HEK293 (cell line): ENCODE measurements around the gene SCG3.

Experiments
- CTCF ChIA-PET: fragments of 350-600 bp; formaldehyde crosslinking; extraction: SDS; loops from one replicate; lab custom pipeline; 2021; ENCODE audit warnings: antibody characterized with exemption; lab: Yijun Ruan, JAX
- POLR2A ChIA-PET: fragments of 300-600 bp; formaldehyde crosslinking; extraction: SDS; loops from one replicate; lab custom pipeline; 2020; ENCODE audit warnings: antibody characterized with exemption, inconsistent platforms; lab: Yijun Ruan, JAX
- H3K27ac ChIP-seq: fragments of 200-500 bp; sonication (Bioruptor generic); 2 replicates; pipeline ENCODE4 v1.5.1; 2014; ENCODE audit warnings: low read depth, low read length, control low read depth, inconsistent platforms; ENCODE audit errors: extremely low read depth
- H3K36me3 ChIP-seq, 2 experiments: fragments of 200-500 bp in 1 of 2; sonication (Bioruptor generic) in 1 of 2; 1 replicate in 1 of 2; 2 replicates in 1 of 2; pipeline ENCODE4 v1.5.1; 2014 to 2017; ENCODE audit warnings: inconsistent platforms in 2 of 2, low read length in 2 of 2; ENCODE audit not compliant: control insufficient read depth in 2 of 2, insufficient read depth in 1 of 2
- H3K4me1 ChIP-seq: fragments of 200-500 bp; sonication (Bioruptor generic); 2 replicates; pipeline ENCODE4 v1.5.1; 2014; ENCODE audit warnings: mild to moderate bottlenecking, low read length, inconsistent platforms; ENCODE audit not compliant: control insufficient read depth, insufficient read depth
- H3K4me3 ChIP-seq: 2 replicates; pipeline ENCODE4 v1.5.1; 2011; ENCODE audit warnings: low read depth, mild to moderate bottlenecking, control low read depth, low read length, moderate library complexity
- H3K9me3 ChIP-seq: fragments of 200-500 bp; sonication (Bioruptor generic); 2 replicates; pipeline ENCODE4 v1.5.1; 2014; ENCODE audit warnings: low read depth, low read length, inconsistent platforms; ENCODE audit not compliant: control insufficient read depth, insufficient read depth
- ATF2 ChIP-seq: fragments of 450-650 bp; formaldehyde crosslinking; IDR thresholded peaks from 2 replicates; pipeline ENCODE4 v1.5.1; 2016; ENCODE audit warnings: missing biosample characterization, missing genetic modification characterization, low read depth
- FEZF1 ChIP-seq: fragments of 450-650 bp; formaldehyde crosslinking; IDR thresholded peaks from 2 replicates; pipeline ENCODE4 v1.5.1; 2016; ENCODE audit warnings: missing biosample characterization, missing genetic modification characterization
- HIC1 ChIP-seq: fragments of 450-650 bp; formaldehyde crosslinking; IDR thresholded peaks from 2 replicates; pipeline ENCODE4 v1.5.1; 2016; ENCODE audit warnings: missing biosample characterization, missing genetic modification characterization
- KLF9 ChIP-seq: fragments of 450-650 bp; formaldehyde crosslinking; IDR thresholded peaks from 2 replicates; pipeline ENCODE4 v1.5.1; 2016; ENCODE audit warnings: missing biosample characterization, missing genetic modification characterization, low read depth
- MYNN ChIP-seq: fragments of 450-650 bp; formaldehyde crosslinking; IDR thresholded peaks from 2 replicates; pipeline ENCODE4 v1.5.1; 2016; ENCODE audit warnings: missing biosample characterization, missing genetic modification characterization, borderline replicate concordance
- PRDM4 ChIP-seq: fragments of 450-650 bp; formaldehyde crosslinking; IDR thresholded peaks from 2 replicates; pipeline ENCODE4 v1.5.1; 2017; ENCODE audit warnings: missing biosample characterization, missing genetic modification characterization
- SP7 ChIP-seq: fragments of 450-650 bp; formaldehyde crosslinking; IDR thresholded peaks from 2 replicates; pipeline ENCODE4 v1.5.1; 2016; ENCODE audit warnings: missing biosample characterization, missing genetic modification characterization
- TRIM28 ChIP-seq: IDR thresholded peaks from 2 replicates; pipeline ENCODE4 v1.6.1; 2011; ENCODE audit warnings: low read length, control low read depth, borderline replicate concordance
- ZEB2 ChIP-seq: fragments of 450-650 bp; formaldehyde crosslinking; IDR thresholded peaks from 2 replicates; pipeline ENCODE4 v1.5.1; 2016; ENCODE audit warnings: missing biosample characterization, missing genetic modification characterization
- ZNF114 ChIP-seq: fragments of 450-650 bp; formaldehyde crosslinking; IDR thresholded peaks from 2 replicates; pipeline ENCODE4 v1.5.0; 2017; ENCODE audit warnings: missing biosample characterization, missing genetic modification characterization
- ZNF133 ChIP-seq: fragments of 450-650 bp; formaldehyde crosslinking; IDR thresholded peaks from 2 replicates; pipeline ENCODE4 v1.5.1; 2016; ENCODE audit warnings: missing biosample characterization, missing genetic modification characterization
- ZNF155 ChIP-seq: fragments of 450-650 bp; formaldehyde crosslinking; IDR thresholded peaks from 2 replicates; pipeline ENCODE4 v1.5.1; 2016; ENCODE audit warnings: missing biosample characterization, missing genetic modification characterization
- ZNF274 ChIP-seq, 2 experiments: fragments of 200-500 bp in 1 of 2; fragments of 450-650 bp in 1 of 2; sonication (Bioruptor generic) in 1 of 2; formaldehyde crosslinking in 1 of 2; IDR thresholded peaks; 2 replicates each; pipeline versions ENCODE4 v1.5.1 to v1.6.1; 2014 to 2016; ENCODE audit warnings: borderline replicate concordance in 1 of 2, inconsistent platforms in 1 of 2, low read length in 1 of 2, missing biosample characterization in 1 of 2, missing genetic modification characterization in 1 of 2
- ZNF37A ChIP-seq: fragments of 450-650 bp; IDR thresholded peaks from 2 replicates; pipeline ENCODE4 v1.5.1; 2018; ENCODE audit warnings: missing biosample characterization, missing genetic modification characterization
- ZNF394 ChIP-seq: fragments of 450-650 bp; formaldehyde crosslinking; IDR thresholded peaks from 2 replicates; pipeline ENCODE4 v1.5.1; 2016; ENCODE audit warnings: missing biosample characterization, missing genetic modification characterization, mild to moderate bottlenecking, moderate library complexity, borderline replicate concordance
- ZNF449 ChIP-seq: fragments of 450-650 bp; formaldehyde crosslinking; IDR thresholded peaks from 2 replicates; pipeline ENCODE4 v1.5.1; 2017; ENCODE audit warnings: missing biosample characterization, mild to moderate bottlenecking, missing genetic modification characterization, moderate library complexity
- ZNF48 ChIP-seq: fragments of 450-650 bp; formaldehyde crosslinking; IDR thresholded peaks from 2 replicates; pipeline ENCODE4 v1.5.1; 2016; ENCODE audit warnings: missing biosample characterization, missing genetic modification characterization
- ZNF529 ChIP-seq: fragments of 450-650 bp; formaldehyde crosslinking; IDR thresholded peaks from 2 replicates; pipeline ENCODE4 v1.5.1; 2017; ENCODE audit warnings: missing genetic modification characterization, missing biosample characterization; ENCODE audit not compliant: insufficient replicate concordance
- ZNF558 ChIP-seq: fragments of 450-650 bp; formaldehyde crosslinking; IDR thresholded peaks from 2 replicates; pipeline ENCODE4 v1.5.1; 2016; ENCODE audit warnings: missing biosample characterization, missing genetic modification characterization
- ZNF658 ChIP-seq: fragments of 450-650 bp; formaldehyde crosslinking; IDR thresholded peaks from 2 replicates; pipeline ENCODE4; 2016; ENCODE audit warnings: missing biosample characterization, missing genetic modification characterization
- ZNF76 ChIP-seq: fragments of 450-650 bp; formaldehyde crosslinking; IDR thresholded peaks from 2 replicates; pipeline ENCODE4; 2016; ENCODE audit warnings: low read depth, missing biosample characterization, missing genetic modification characterization, borderline replicate concordance
- ZNF776 ChIP-seq: fragments of 450-650 bp; formaldehyde crosslinking; IDR thresholded peaks from 2 replicates; pipeline ENCODE4 v1.5.0; 2017; ENCODE audit warnings: missing biosample characterization, missing genetic modification characterization, borderline replicate concordance
- ZSCAN16 ChIP-seq: fragments of 450-650 bp; formaldehyde crosslinking; IDR thresholded peaks from 2 replicates; pipeline ENCODE4 v1.5.1; 2016; ENCODE audit warnings: missing biosample characterization, missing genetic modification characterization
- TF ChIP-seq, protein P1 (sequence below): fragments of 450-650 bp; formaldehyde crosslinking; IDR thresholded peaks from 2 replicates; pipeline ENCODE4 v1.5.1; 2016; ENCODE audit warnings: missing biosample characterization, missing genetic modification characterization

SCG3 gene

DNA sequence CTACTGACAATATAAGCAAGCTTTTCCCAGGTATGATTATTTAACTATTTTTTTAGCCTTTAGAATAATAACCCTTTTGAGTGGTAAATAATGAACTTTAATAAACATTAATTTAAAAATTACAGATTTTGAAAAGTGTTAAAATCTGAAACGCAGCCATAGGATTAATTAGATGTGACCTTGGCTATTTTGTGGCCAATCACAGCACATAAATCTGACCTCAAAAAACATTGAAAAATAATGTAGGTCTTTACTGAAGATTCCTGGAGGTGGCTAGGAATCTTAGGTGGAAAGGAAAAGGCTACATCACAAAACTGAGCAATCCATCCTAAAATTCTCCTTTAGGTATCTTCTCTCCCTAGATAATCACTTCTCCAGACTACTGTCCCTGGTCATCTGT, 18.1 kb downstream of the SCG3 start:
- Histone ChIP-seq H3K9me3 (no peaks in the 10 kb centered on the region), H3K27ac (no peak overlapping the region), H3K4me1 (no peaks in the 10 kb centered on the region), H3K4me3 (no peak overlapping the region), H3K36me3 (no peaks in the 10 kb centered on the region)
- CTCF ChIA-PET: interaction anchor here (0.7 kb wide), 1 partner anchor 135 kb away, joined by 3 read pairs; no protein-coding TSS in a partner anchor
- POLR2A ChIA-PET: no interaction called here
- TF ChIP-seq ZNF37A (tag by site-specific recombination) (no peak), ZNF274 (IDR thresholded peaks at IDR 0.05; ENCODE audit: low read length) (no peak), ZNF274 (tag by site-specific recombination; IDR thresholded peaks at IDR 0.05; ENCODE audit: borderline replicate concordance) (no peak), ZNF114 (tag by site-specific recombination) (no peak), ZNF133 (no peak), SP7 (no peak)

- Histone ChIP-seq H3K36me3 (no peaks in the 10 kb centered on the region), H3K4me3 (no peak overlapping the region), H3K27ac (no peak overlapping the region), H3K9me3 (no peaks in the 10 kb centered on the region), H3K4me1 (no peaks in the 10 kb centered on the region)
- ChIA-PET CTCF (interaction anchor here (0.6 kb wide), 1 partner anchor 21 kb away, joined by 3 read pairs; no protein-coding TSS in a partner anchor), POLR2A (no interaction called here)
- TF ChIP-seq ZNF449 (tag by site-specific recombination) (no peak), ATF2 (tag by site-specific recombination) (no peak), ZNF529 (tag by site-specific recombination) (no peak), ZNF558 (no peak), MYNN (tag by site-specific recombination) (no peak), ZNF48 (no peak), ZNF776 (no peak), ZNF394 (tag by site-specific recombination) (no peak), HIC1 (tag by site-specific recombination) (no peak), ZEB2 (no peak), KLF9 (no peak), ZNF155 (tag by site-specific recombination) (no peak), FEZF1 (no peak), PRDM4 (tag by site-specific recombination) (no peak), ZNF658 (tag by site-specific recombination) (no peak), ZNF76 (tag by site-specific recombination) (no peak), TRIM28 (no peak), ZSCAN16 (tag by site-specific recombination) (no peak)
- TF ChIP-seq, protein P1, sequence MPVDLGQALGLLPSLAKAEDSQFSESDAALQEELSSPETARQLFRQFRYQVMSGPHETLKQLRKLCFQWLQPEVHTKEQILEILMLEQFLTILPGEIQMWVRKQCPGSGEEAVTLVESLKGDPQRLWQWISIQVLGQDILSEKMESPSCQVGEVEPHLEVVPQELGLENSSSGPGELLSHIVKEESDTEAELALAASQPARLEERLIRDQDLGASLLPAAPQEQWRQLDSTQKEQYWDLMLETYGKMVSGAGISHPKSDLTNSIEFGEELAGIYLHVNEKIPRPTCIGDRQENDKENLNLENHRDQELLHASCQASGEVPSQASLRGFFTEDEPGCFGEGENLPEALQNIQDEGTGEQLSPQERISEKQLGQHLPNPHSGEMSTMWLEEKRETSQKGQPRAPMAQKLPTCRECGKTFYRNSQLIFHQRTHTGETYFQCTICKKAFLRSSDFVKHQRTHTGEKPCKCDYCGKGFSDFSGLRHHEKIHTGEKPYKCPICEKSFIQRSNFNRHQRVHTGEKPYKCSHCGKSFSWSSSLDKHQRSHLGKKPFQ (tag by site-specific recombination): no peak
Observed at GRCh38 chr15:51702710-51703109, 21.4 kb downstream of the SCG3 start.
